ENCODE measurements around the gene KCNK16.
"Not testable (repeated sequence)": the region's sequence is repeated elsewhere in the genome, so short reads cannot be mapped to it uniquely, and the experiment has no call there.

KCNK16 gene

DNA sequence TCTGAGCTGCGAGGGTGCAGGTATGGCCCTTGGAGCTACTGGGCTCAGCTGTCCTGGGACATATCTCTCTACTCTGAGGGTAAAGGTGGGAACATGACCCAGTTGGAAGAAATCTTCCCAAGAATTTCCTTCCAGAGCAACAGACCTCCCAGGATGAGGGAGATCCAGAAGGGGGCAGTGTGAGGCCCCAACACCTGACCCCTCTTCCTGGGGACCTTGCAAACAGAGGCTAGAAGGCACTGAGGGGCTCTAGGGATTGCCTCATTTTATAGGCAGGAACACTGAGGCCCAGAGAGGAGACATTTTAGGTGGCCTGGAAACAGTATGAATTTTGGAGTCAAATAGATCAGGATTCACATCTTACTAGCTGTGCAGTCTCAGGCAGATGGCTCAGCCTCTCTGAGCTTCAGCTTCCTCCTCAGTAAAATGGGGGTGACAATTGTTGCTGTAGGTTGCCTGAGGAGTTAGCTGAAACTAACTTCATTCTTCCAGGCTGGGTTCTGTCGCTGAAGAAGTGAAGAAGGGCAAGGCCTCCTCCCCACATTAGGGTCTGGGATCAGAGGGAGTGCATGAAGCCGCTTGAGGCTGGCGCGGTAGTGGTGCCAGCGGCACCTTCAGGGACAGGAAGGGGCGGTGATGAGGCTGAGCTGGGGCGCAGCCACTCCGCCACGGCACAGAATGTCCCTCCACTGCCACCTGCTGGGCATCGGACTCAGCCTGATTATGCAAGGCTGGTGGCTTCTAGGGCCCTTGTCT, 19.7 kb downstream of the KCNK16 start:
- Mint-ChIP-seq H3K36me3 (no peaks in the 10 kb centered on the region), H3K4me1 (peaks cover 3% of the 10 kb centered on the region), H3K27ac (no peak overlapping the region), H3K4me3 (peak overlapping the region; percentile 78), H3K27me3 (no peaks in the 10 kb centered on the region), H3K9me3 (no peaks in the 10 kb centered on the region)

DNA sequence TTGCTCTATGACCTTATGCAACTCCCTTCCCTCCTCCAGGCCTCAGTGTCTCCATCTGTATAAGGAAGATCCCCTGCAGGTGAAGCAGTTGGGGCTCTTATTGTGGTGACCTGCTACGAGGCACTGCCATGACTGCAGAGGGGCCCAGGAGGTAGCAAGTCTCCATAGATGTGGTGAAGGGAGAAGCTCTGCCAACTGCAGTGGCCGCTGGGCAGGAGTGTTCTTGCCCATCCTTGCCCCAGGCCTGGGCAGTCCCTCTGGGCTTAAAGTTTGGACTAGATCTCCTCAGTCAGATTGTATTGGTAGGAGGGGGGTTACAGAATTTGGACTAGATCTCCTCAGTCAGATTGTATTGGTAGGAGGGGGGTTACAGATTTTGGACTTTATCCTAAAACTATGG, 20.5 kb downstream of the KCNK16 start:
- H3K9me3 Mint-ChIP-seq: no peaks in the 10 kb centered on the region
- no peaks in the 10 kb centered on the region for H3K27me3 Mint-ChIP-seq
- no peak overlapping the region for H3K4me3 Mint-ChIP-seq
- no peak overlapping the region for H3K27ac Mint-ChIP-seq
- no peaks in the 10 kb centered on the region for H3K36me3 Mint-ChIP-seq
- H3K4me1 Mint-ChIP-seq: peaks cover 3% of the 10 kb centered on the region

GRCh38 chr6:39301606-39302005, 20.9 kb downstream of the KCNK16 start:
- Mint-ChIP-seq H3K4me3 (no peak overlapping the region), H3K27me3 (no peaks in the 10 kb centered on the region), H3K4me1 (peaks cover 3% of the 10 kb centered on the region), H3K27ac (no peak overlapping the region), H3K9me3 (no peaks in the 10 kb centered on the region), H3K36me3 (no peaks in the 10 kb centered on the region)

- peaks cover 3% of the 10 kb centered on the region for H3K4me1 Mint-ChIP-seq
- H3K4me3 Mint-ChIP-seq: no peak overlapping the region
- H3K27me3 Mint-ChIP-seq: no peaks in the 10 kb centered on the region
- no peaks in the 10 kb centered on the region for H3K9me3 Mint-ChIP-seq
- no peaks in the 10 kb centered on the region for H3K36me3 Mint-ChIP-seq
- H3K27ac Mint-ChIP-seq: no peak overlapping the region
These were observed 21.8 kb downstream of the KCNK16 start for GRCh38 chr6:39300739-39301138.

GRCh38 chr6:39298061-39298460, 24.4 kb downstream of the KCNK16 start:
- no peaks in the 10 kb centered on the region for H3K9me3 Mint-ChIP-seq

DNA sequence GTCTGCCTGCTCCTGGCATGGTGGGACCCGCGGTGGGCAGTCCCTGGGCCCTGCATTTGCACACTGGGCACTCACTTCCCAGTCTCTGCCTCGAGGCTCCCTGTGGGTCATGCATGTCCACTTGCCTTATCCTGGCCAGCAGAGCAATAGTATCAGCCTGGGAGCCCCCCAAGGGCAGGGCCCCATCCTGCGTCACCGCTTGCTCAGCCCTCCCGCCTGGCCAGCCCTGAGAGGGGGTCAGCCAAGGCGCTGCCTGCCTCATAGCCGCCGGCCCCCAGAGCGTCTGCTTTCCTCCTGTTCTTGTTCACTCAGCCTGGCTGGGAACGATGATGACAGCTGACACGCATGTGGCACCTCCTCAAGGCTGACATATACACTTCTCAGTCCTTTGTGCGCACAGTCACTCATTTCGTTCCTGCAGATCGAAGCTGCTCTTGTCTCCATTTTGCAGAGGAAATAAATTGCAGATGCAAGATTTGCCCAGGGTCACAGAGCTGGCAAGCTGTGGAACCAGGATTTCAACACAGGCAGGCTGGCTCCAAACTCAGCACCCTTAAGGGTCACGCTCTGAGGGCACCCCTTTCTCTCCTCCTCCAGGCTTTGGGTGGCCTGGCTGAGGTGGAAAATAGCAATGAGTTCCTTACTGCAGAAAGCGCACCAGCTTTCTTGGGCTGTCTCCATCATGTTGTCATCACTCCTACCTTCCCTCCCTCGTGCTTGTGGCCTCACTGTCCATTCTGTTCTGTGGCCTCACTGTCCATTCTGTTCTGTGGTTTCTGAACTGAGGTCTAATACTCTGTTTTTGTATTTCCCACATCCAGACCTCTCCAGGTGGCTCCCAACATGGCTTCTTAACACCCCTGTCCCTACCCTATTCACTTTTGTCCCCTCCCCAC, 25.5 kb downstream of the KCNK16 start:
- Mint-ChIP-seq H3K27me3 (no peaks in the 10 kb centered on the region), H3K27ac (no peak overlapping the region), H3K36me3 (no peaks in the 10 kb centered on the region), H3K4me3 (no peak overlapping the region), H3K9me3 (no peaks in the 10 kb centered on the region), H3K4me1 (no peaks in the 10 kb centered on the region)

More at GRCh38 chr6:39298061-39298460, 24.4 kb downstream of the KCNK16 start:
- Mint-ChIP-seq H3K4me1 (peaks cover 3% of the 10 kb centered on the region), H3K4me3 (no peak overlapping the region), H3K27me3 (no peaks in the 10 kb centered on the region), H3K27ac (no peak overlapping the region), H3K36me3 (no peaks in the 10 kb centered on the region)

GRCh38 chr6:39295611-39296011, 26.9 kb downstream of the KCNK16 start:
- H3K27ac Mint-ChIP-seq: no peak overlapping the region
- no peak overlapping the region for H3K4me3 Mint-ChIP-seq
- no peaks in the 10 kb centered on the region for H3K36me3 Mint-ChIP-seq
- no peaks in the 10 kb centered on the region for H3K9me3 Mint-ChIP-seq
- no peaks in the 10 kb centered on the region for H3K27me3 Mint-ChIP-seq
- H3K4me1 Mint-ChIP-seq: no peaks in the 10 kb centered on the region

- Mint-ChIP-seq H3K36me3 (no peaks in the 10 kb centered on the region), H3K4me3 (no peak overlapping the region), H3K4me1 (no peaks in the 10 kb centered on the region), H3K27me3 (no peaks in the 10 kb centered on the region), H3K9me3 (no peaks in the 10 kb centered on the region), H3K27ac (no peak overlapping the region)
These were observed 27.6 kb downstream of the KCNK16 start for GRCh38 chr6:39294899-39295298.

DNA sequence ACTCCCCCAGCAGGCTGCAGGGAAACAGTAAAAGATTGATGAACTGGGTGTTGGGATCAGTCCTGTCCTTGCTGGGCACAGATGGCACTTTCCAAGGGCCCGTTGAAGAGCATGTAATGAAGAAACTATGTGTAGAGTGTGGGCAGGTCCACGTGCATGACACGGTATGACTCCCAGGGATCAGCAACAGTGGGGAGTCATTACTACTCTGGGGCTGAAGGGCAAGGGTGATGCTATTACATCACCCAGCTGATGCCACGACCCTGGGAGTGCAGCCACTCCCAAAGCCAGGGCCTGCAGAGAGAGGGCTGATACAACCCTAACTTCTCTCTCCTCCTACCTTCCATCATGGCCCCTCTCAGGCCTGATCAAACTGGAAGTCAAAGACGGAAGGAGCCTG, 28.4 kb downstream of the KCNK16 start:
- Mint-ChIP-seq H3K4me1 (no peaks in the 10 kb centered on the region), H3K4me3 (no peak overlapping the region), H3K27me3 (no peaks in the 10 kb centered on the region), H3K9me3 (no peaks in the 10 kb centered on the region), H3K36me3 (no peaks in the 10 kb centered on the region), H3K27ac (no peak overlapping the region)

DNA sequence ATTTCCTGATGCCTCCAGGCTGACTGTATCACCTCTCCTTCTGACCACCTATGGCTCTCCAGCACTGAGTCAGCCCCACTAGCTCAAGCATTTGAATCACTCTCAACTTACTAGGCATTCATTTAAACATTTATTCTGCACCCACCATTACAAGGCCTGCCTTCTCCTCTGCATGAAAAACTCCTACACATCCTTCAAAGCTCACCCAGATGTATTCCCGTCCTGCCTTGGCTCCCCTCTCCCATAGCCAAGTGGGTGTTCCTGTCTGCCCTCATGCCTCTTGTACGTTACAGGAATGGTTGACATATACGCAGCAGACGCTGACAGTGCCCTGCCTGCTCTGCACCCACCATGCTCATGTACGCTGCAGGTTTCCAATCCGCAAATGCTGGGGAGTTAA, 29.9 kb downstream of the KCNK16 start:
- no peaks in the 10 kb centered on the region for H3K9me3 Mint-ChIP-seq
- no peaks in the 10 kb centered on the region for H3K36me3 Mint-ChIP-seq
- no peak overlapping the region for H3K4me3 Mint-ChIP-seq
- no peak overlapping the region for H3K27ac Mint-ChIP-seq
- H3K4me1 Mint-ChIP-seq: no peaks in the 10 kb centered on the region
- no peaks in the 10 kb centered on the region for H3K27me3 Mint-ChIP-seq

DNA sequence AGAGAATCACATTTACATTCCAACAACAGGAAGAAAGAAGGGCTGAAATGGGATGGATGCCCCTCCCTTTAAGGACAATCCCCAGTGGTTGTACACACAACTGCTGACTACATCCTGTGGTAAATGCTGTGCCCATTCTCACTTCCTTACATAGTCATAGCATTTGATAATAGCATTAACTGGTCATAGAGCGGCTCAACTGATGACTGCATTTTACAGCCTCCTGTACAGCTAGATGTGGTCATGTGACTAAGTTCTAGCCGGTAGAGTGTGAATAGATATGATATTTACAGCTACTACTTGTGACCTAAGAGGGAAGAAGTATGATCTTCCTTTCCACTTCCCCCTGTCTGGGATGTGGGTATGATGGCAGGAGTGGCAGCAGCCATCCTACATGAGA, 33.0 kb downstream of the KCNK16 start:
- no peak overlapping the region for H3K4me3 Mint-ChIP-seq
- H3K4me1 Mint-ChIP-seq: no peaks in the 10 kb centered on the region
- H3K27ac Mint-ChIP-seq: no peak overlapping the region
- H3K9me3 Mint-ChIP-seq: no peaks in the 10 kb centered on the region
- H3K36me3 Mint-ChIP-seq: no peaks in the 10 kb centered on the region
- H3K27me3 Mint-ChIP-seq: no peaks in the 10 kb centered on the region

GRCh38 chr6:39287601-39288000, 34.9 kb downstream of the KCNK16 start:
- Mint-ChIP-seq H3K36me3 (no peaks in the 10 kb centered on the region), H3K9me3 (no peaks in the 10 kb centered on the region), H3K4me1 (no peaks in the 10 kb centered on the region), H3K4me3 (no peak overlapping the region), H3K27me3 (no peaks in the 10 kb centered on the region), H3K27ac (no peak overlapping the region)

DNA sequence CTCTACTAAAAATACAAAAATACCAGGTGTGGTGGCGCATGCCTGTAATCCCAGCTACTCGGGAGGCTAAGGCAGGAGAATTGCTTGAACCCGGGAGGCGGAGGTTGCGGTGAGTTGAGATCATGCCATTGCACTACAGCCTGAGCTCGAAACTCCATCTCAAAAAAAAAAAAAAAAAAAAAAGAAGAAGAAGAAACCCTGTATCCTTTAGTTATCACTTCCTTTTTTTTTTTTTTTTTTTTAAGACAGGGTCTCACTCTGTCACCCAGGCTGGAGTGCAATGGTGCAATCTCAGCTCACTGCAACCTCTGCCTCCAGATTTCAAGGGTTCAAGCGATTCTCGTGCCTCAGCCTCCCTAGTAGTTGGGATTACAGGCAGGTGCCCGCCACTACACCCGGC, 35.9 kb downstream of the KCNK16 start:
- H3K27ac Mint-ChIP-seq, H3K9me3 Mint-ChIP-seq, H3K4me1 Mint-ChIP-seq, H3K4me3 Mint-ChIP-seq, H3K36me3 Mint-ChIP-seq, H3K27me3 Mint-ChIP-seq: not testable (repeated sequence)

GRCh38 chr6:39282774-39283173, 39.7 kb downstream of the KCNK16 start:
- Mint-ChIP-seq H3K4me3 (no peak overlapping the region), H3K27me3 (no peaks in the 10 kb centered on the region), H3K4me1 (no peaks in the 10 kb centered on the region), H3K36me3 (no peaks in the 10 kb centered on the region), H3K9me3 (no peaks in the 10 kb centered on the region), H3K27ac (peak overlapping the region; percentile 0)

DNA sequence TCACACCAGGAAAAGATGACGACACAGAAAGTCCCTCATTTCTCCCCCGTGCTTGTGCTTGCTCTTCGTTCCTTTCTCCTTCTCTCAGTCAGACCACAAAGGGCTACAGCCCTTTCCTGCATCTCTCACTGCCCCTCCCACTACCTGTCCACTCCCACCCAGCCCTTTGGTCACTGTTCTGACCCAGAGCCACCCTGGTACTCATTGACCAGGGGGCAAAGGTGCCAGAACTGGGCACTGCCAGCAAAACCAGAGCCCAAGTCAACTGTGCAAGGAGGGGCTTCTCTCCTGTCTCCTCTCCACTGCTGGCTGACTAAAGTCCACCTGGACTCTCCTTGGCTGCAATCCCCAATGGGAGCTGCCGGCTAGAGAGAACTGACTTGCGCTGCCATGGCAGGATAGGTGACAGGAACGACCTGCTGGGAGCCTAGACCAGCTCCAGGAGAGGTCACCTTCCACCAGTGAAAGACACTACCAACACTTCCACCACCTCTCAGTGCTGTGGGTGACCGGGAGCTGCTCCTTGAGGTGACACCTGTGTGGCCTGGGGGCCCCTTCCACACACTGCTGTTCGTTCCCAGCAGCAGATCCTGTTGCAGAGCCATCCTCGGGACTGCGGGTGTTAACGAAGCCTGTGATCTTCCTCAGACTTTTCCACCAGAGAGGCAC, 41.1 kb downstream of the KCNK16 start:
- Mint-ChIP-seq H3K27me3 (no peaks in the 10 kb centered on the region), H3K36me3 (no peaks in the 10 kb centered on the region), H3K4me1 (no peaks in the 10 kb centered on the region), H3K27ac (no peak overlapping the region), H3K4me3 (no peak overlapping the region), H3K9me3 (no peaks in the 10 kb centered on the region)

GRCh38 chr6:39280247-39280731, 42.2 kb downstream of the KCNK16 start:
- Mint-ChIP-seq H3K27me3 (no peaks in the 10 kb centered on the region), H3K4me1 (no peaks in the 10 kb centered on the region), H3K4me3 (no peak overlapping the region), H3K27ac (no peak overlapping the region), H3K36me3 (no peaks in the 10 kb centered on the region), H3K9me3 (no peaks in the 10 kb centered on the region)

All from activated naive CD4-positive, alpha-beta T cell treated with anti-CD3 and anti-CD28 coated beads, Interleukin-2, amount 50 U/mL, for 24 hours (primary cell).